ENCODE data around the gene CEP126. TPM values are rescaled to one million over a fixed set of nuclear protein-coding genes. Genes with fewer than 3 reads are reported as not detected.

CEP126 gene
- total RNA-seq, result 2.8 and 7.1 TPM in 2 replicates

GRCh38 chr11:101914738-101915426 is at the start of gene CEP126:
Gene CEP126 (plus strand): TSS chr11:101915010. CDS start chr11:101915285, 275 bp downstream.

GRCh38 chr11:101916422-101916821 is 1.6 kb downstream of the CEP126 start, which contains the start of gene ANGPTL5:
Gene ANGPTL5 (minus strand): TSS chr11:101916522. CDS start chr11:101907909, 8,613 bp downstream.

GRCh38 chr11:102047305-102047924 is 132.6 kb downstream of the CEP126 start, which contains the start of gene CFAP300:
Gene CFAP300 (plus strand): TSS chr11:102047437. CDS start chr11:102047471, 34 bp downstream.

Other genes starting within 250 kb of the CEP126 start
- under 0.01 TPM in 1 of 2 replicates, not detected in the other for gene ANGPTL5, start 1.5 kb downstream of the CEP126 start, total RNA-seq
- gene CFAP300, start 132.4 kb downstream of the CEP126 start, total RNA-seq, result 13.3 TPM in 2 replicates
- gene YAP1, start 195.4 kb downstream of the CEP126 start, total RNA-seq, result 256 and 356 TPM in 2 replicates

Measured in placental epithelial cell (primary cell).